Omental fat pad (tissue), 4 donors: ENCODE results near the gene CFAP69. TPM values are rescaled to one million over a fixed set of nuclear protein-coding genes. Genes with fewer than 3 reads are reported as not detected.

Experiments used
- ATAC-seq: fragments of 150-250 bp; one replicate; pipeline ENCODE4 v1.9.1; 2016; ENCODE audit warnings: mild to moderate bottlenecking, moderate library complexity; ENCODE audit not compliant: low FRiP score
- DNase-seq: peaks from one replicate; pipeline ENCODE4 v3.0.0-alpha.2; 2019; ENCODE audit warnings: low spot score
- total RNA-seq, 4 donors: library from RNA; depleted of rRNA; stranded (reverse); fragments of >200 nt; gene quantifications; one replicate each; pipeline ENCODE4 v1.1.0, GENCODE V29; 2016
- TF ChIP-seq, protein P1 (sequence below), 3 donors: fragments of 450-650 bp; IDR thresholded peaks; one replicate each; pipeline ENCODE4 v1.5.1; 2016 to 2017; ENCODE audit warnings: antibody characterized with exemption in 3 of 3, mild to moderate bottlenecking in 3 of 3, moderate library complexity in 2 of 3

Gene CFAP69
- total RNA-seq, 4 donors from 2014 or later = 11.3 to 41.1 (median 20.4) TPM

DNA sequence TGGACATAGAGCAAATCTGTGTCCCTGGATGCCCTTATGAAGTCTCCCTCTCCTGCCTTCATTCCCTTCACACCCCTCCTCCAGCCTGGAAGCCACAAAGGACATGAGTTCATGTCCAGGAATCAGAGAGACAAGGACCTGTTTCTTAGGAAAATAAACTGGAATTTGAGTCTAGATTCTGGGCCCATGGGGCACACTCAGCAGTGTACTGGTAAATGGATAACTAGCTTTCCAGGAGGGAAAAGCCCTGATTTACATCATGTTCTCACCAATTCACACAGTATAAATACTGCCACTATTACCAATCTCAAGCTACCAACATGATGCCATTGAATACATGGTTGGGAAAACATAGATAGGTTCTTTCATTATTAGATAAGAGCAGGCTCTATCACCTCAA lies 66.2 kb downstream of the CFAP69 start:
- TF ChIP-seq, protein P1, sequence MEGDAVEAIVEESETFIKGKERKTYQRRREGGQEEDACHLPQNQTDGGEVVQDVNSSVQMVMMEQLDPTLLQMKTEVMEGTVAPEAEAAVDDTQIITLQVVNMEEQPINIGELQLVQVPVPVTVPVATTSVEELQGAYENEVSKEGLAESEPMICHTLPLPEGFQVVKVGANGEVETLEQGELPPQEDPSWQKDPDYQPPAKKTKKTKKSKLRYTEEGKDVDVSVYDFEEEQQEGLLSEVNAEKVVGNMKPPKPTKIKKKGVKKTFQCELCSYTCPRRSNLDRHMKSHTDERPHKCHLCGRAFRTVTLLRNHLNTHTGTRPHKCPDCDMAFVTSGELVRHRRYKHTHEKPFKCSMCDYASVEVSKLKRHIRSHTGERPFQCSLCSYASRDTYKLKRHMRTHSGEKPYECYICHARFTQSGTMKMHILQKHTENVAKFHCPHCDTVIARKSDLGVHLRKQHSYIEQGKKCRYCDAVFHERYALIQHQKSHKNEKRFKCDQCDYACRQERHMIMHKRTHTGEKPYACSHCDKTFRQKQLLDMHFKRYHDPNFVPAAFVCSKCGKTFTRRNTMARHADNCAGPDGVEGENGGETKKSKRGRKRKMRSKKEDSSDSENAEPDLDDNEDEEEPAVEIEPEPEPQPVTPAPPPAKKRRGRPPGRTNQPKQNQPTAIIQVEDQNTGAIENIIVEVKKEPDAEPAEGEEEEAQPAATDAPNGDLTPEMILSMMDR (IDR thresholded peaks at IDR 0.05) = no peak
- no peak for ATAC-seq
- no peak for DNase-seq

DNA sequence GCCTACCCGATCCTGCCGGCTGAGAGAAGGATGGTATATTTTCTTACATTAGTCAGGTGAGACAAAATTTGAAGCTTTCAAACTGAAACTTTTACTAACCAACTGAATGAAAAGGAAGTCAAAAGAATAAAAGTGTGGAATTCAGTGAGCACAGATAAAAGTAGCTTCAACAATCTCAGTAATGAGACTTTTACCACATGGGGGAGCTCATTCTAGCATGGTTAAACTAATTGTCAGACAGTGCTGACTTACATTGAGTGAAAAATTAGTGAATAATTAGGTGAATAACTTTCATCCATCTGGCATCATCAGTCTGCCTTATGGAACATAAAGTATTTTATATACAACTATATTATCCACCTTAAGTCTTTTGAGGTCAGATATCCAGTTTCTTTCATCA lies 67.8 kb downstream of the CFAP69 start:
- DNase-seq (no peak), ATAC-seq (no peak)
- TF ChIP-seq, protein P1 (IDR thresholded peaks at IDR 0.05) = no peak

DNA sequence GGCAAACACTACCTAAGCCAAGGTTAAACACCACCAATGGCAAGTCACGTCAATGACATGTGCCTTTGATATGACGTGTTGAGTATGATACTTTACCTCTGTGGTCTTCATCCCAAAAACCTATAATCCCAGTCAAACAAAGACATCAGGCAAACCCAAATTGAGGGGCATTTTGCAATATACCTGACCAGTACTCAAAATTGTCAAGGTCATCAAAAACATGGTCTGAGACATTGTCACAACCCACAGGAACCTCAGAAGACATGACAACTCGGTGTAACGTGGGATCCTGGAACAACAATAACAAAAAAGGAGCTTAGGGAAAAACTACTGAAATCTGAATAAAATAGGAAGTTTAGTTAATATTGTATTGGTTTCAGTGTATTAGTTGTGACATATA lies 68.9 kb downstream of the CFAP69 start:
- TF ChIP-seq, protein P1 (IDR thresholded peaks at IDR 0.05) = no peak
- no peak for DNase-seq
- ATAC-seq = no peak

DNA sequence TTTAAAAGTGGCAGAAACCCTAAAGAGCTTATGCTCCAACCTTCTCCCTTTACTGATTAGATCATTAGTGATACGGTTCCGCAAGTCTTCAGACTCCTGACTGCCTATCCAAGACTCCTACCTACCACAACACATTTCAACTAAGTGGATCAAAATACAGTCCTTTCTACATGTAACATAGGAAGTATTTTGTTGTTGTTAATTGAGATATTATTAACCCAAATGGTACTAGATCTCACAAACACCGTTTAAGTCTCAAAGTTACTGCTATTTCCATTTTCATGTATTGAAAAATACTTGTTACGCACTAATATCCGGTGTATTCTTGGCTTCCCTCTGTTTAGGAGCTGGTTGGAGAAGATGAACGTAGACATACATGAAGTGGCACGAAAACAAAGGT lies 75.0 kb downstream of the CFAP69 start:
- no peak for ATAC-seq
- no peak for DNase-seq
- TF ChIP-seq, protein P1 (IDR thresholded peaks at IDR 0.05) = no peak

DNA sequence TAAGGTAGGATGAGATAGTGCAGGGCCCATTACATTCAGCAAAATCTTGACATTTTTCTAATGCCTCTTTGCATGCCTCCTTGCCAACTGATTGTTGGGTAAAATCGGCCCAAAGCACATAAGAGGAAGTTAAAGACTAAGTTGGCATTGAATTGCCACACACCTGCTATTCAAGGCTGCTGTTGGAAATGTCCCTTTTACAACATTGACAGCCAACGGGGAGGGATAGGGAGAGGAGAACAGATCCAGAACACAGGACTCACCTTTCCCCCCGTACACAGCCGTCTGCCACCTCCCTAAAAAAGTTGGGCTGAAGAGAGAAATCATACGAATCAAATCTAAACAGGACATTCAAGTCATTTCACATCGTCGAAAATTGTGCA lies 75.4 kb downstream of the CFAP69 start:
- TF ChIP-seq, protein P1 (IDR thresholded peaks at IDR 0.05) = no peak
- ATAC-seq = no peak
- DNase-seq = no peak

DNA sequence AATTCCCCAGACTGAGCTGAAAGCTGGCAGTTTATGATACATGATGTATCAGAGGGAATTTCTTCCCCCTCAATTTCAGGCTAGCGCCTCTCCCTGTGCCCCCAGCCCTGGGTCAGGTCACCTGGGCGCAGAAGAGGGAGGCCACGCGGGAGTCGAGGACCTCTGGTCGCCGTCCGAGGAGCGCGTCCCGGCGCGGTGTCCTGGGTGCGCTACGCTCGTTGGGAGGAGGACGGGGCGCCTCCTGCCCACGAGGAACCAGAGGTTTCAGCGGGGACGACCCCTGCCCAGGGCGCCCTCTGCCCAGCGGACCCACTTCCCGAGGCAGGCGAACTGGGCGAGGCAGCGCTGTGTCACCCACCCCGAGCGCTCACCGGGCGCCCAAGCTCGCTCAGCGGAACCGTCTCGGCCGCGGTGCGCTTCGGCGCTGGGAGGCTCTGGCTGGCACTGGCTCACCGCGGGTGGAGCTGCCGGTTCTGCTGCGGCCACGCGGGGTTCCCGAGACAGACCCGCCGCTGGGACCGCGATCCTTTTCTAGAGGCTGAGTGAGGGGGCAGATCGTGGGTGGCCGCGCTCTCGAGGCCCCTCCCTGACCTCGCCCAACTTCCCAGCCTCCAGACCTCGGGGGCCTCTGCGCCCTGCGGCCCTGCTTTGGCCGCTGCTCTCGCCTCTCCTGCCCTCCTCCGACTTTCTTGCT lies 76.0 kb downstream of the CFAP69 start, which contains the start of gene FAM237B:
FAM237B (minus strand) TSS at position 504 of the 694 bp plus-strand sequence. CDS start 1,556 bp downstream, outside the sequence.
- DNase-seq = no peak
- peak; percentile 65 for ATAC-seq
- TF ChIP-seq, protein P1 (IDR thresholded peaks at IDR 0.05) = no peak

DNA sequence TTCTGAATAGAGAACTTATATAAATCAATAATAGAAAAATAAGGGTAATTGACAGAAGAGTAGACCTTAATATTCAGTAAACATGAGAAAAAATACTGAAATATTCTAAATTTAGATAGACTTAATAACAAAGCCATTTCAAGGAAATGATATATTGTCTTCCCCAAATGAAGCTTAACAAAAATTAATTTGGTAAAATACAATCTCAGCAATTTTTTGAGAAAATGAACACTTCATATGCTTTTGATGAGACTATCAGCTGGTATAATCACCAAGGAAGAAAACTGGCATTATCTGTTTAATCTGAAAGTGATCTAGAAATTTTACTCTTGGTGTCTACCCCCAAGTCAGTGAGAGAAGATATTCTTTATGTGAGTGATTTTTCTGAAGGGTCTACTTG lies 77.9 kb downstream of the CFAP69 start:
- TF ChIP-seq, protein P1 (IDR thresholded peaks at IDR 0.05) = no peak
- ATAC-seq (no peak), DNase-seq (no peak)
